GM19240 (cell line): ENCODE measurements around the gene SEC22A.
"Not testable (repeated sequence)": the region's sequence is repeated elsewhere in the genome, so short reads cannot be mapped to it uniquely, and the experiment has no call there.

ENCODE experiments used
- DNase-seq: peaks from one replicate; pipeline ENCODE4 v3.0.0; 2011; ENCODE audit warnings: low spot score; ENCODE audit not compliant: insufficient read length

Gene SEC22A

DNA sequence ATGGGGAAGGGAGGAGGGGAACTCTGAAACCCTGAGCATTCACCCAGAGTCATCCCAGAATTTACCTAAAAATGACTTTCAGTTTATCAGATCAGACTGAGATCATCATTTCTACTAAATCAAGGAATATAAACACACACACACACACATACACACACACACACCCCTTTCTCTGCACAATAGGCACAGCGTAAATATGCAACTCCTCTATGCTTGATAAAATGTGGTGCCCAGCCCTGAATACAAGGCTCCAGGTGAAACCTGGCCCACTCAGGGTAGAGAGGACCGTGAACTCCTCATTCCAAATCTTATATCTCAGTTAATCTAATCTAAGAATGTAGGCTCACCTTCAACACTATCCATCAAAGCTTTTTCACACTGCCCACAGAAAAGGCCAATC, 31.8 kb upstream of the SEC22A start:
- no peak for DNase-seq

- no peak for DNase-seq
These were observed 21.0 kb upstream of the SEC22A start for GRCh38 chr3:123180791-123181190.

DNA sequence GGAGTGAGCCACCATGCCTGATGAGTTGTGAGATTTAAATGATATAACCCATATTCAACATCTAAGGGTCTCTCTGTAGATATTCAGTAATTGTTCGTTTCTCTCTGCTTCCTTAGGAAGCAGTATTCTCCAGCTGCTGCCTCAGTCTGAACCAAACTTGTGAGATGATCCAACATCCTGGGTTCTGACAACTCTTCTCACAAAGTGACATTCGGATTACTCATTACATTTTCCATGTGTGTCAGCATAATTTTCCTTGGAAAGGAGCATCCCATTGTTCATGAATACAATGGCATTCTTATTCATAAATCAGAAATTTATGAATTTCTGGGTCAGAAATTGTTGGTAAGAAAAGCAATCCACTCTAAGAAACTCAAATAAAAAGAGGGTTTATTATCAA, 15.0 kb upstream of the SEC22A start:
- no peak for DNase-seq

DNA sequence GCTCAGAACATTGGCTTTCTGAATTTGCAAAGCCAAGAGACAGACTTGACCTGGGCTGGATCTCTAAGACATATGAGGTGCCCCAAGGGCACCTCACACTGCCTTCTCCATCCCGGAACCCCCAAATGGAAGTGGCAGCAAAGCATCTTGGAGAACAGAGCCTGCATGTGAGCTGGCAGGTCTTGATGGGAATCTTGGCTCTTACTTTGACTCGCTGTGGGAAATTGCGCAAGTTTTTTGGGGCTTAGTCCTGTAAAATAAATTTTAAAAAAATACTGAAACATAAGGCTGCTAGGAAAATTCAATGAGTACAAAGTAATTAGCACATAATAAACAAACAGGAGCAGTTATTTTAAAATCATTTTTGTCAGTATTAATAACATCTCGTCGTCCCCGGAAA, 13.7 kb upstream of the SEC22A start:
- DNase-seq, result no peak

GRCh38 chr3:123193448-123194101, 8.2 kb upstream of the SEC22A start:
- DNase-seq, result no peak

- no peak for DNase-seq
These were observed 7.2 kb upstream of the SEC22A start for GRCh38 chr3:123194552-123194951.

DNA sequence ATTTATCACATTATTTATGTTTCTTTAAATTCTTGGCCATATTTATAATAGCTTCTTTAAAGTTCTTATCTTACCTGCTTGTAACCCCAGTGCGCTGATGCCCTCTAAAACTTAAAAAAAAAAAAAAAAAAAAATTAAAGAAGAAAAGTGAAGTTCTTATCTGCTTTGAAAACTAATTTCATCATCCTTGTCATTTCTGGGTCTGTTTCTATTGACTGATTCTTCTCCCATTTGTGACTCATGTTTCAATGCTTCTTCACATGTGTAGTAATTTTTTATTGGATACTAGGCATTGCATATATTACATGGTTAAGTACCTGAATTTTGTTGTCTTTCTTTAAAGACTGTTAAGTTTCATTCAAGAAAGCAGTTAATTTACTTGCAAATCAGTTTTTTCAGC, 3.4 kb upstream of the SEC22A start:
- no peak for DNase-seq

DNA sequence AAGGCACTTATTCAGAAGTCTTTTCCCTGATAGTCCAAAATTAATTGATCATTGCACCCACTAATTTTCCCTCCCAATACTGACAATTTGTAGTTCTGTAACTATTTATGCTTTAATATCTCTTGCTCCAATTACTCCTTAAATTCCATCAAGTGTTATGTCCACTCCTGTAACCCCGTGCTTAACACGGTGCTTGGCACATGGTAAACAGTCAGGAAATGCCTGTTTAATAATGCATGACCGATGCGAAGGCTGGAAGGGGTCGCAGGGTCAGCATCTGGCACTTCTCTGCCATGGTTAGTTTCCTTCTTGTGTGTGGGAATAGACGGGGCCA, 553 bp upstream of the SEC22A start:
- no peak for DNase-seq

DNA sequence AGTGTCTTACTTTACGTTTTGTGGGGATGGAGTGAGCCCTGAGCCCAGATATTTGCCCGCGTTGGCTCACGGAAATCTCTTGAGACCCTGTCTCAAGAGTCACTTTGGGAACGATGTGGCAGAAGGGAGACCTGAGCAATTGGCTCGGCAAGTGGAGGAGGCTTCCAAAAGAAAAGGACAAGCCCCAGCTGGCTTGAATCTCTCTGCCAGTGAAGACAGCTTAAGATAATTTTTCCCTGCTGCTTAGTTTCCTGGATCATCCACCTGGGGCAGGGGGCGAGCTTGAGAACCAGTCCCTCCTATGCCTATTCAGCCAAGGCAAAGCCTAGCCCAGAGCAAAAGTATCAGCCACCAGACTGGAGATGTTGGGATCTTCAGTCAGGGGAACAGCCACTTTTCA, 708 bp downstream of the SEC22A start:
- no peak for DNase-seq

DNA sequence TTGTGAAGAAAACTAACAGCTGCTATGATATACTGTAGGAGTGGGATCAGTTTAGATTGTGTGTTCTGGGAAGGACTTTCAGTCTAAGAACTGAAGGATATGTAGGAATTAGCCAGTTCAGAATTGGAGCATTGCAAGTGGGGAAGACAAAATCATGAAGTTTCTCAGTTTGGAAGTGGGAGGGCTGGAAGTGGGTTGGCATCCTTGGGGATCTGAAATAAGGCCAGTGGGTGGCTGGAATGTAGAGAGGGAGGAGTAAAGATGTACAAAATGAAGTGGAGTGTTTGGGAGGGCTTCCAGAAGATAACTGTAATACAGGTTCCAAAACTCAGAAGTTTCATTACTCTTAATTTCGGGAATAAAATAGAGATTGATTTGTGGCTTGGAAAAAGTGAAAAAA, 17.2 kb downstream of the SEC22A start:
- no peak for DNase-seq

GRCh38 chr3:123221369-123221768, 19.6 kb downstream of the SEC22A start:
- not testable (repeated sequence) for DNase-seq

DNA sequence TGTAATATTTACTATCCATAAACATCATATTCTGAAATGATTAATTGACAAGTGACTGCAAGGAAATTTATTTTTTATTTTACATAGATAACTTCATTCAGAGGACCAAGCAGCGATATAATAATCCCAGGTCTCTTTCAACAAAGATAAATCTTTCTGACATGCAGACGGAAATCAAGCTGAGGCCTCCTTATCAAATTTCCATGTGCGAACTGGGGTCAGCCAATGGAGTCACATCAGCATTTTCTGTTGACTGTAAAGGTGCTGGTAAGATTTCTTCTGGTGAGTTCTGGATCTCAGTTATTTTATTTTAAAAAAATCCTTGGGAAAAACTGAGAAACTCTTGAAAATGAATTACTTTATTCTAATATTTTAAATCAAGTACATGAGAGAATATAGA, 23.3 kb downstream of the SEC22A start:
- no peak for DNase-seq

- DNase-seq, result no peak
These were observed 24.8 kb downstream of the SEC22A start for GRCh38 chr3:123226549-123226948.

- DNase-seq, result no peak
These were observed 27.4 kb downstream of the SEC22A start for GRCh38 chr3:123229145-123229544.

- no peak for DNase-seq
These were observed 35.2 kb downstream of the SEC22A start for GRCh38 chr3:123236902-123237301.

- not testable (repeated sequence) for DNase-seq
These were observed 37.4 kb downstream of the SEC22A start for GRCh38 chr3:123239186-123239585.

- no peak for DNase-seq
These were observed 38.0 kb downstream of the SEC22A start for GRCh38 chr3:123239756-123240155.

DNA sequence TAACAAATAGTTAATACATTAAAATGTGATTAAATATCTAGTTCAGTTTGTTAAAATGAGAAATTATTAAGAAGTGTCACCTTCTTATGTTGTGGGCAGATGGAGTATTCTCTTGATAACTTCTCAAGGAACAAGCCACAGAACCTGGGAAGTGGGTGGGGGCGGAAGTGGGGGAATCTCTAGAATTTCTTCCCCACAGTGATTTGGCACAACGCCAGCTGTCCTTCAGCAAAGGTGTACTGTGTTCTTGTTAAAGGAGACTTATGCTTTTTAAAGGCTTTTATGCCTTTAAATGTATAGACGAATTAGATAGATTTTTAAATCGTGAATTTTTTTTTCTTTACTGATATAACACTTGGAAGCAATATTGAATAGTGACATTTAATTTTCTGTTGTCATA, 42.4 kb downstream of the SEC22A start:
- DNase-seq, result no peak

- no peak for DNase-seq
These were observed 45.1 kb downstream of the SEC22A start for GRCh38 chr3:123246866-123247265.

GRCh38 chr3:123256256-123256655, 54.5 kb downstream of the SEC22A start:
- no peak for DNase-seq

- no peak for DNase-seq
These were observed 56.6 kb downstream of the SEC22A start for GRCh38 chr3:123258359-123258758.

DNA sequence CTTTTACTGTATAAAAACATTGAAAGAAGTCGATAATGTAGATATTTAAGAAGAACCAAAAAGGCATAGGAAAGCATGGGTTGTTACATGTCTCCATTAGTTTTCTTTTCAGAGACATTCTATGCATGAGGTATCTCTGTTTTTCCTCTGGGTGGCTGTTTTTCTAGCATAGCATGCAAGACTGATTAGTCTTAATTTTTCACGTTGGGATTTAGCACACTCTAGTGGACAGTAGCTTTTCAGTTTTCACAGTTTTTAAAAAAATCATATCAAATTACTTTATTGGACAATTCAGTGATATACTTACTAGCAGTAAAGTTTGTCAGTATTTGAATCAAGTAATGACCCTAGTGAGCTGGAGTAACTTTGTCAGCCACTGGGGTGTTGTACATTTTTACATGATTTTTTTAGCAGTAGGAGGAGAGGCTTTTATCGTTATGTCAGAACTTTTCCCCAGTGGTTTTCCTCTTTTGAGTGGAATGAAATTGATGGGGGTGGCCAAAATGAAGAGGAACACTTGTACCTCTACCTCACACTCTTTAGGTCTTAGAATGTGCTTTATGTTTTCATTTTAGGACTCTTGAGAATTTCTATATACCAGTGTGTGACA, 57.2 kb downstream of the SEC22A start:
- no peak for DNase-seq

- no peak for DNase-seq
These were observed 59.9 kb downstream of the SEC22A start for GRCh38 chr3:123261666-123262065.

GRCh38 chr3:123262226-123262625, 60.5 kb downstream of the SEC22A start:
- DNase-seq, result no peak
